GM23338 (cell line): Measurements from ENCODE around the gene KRTAP5-2. TPM values are rescaled to one million over a fixed set of nuclear protein-coding genes. Genes with fewer than 3 reads are reported as not detected.

ENCODE experiments used
- ATAC-seq: fragments of 200-7000 bp; cut with Tn5 transposase; 3 replicates; pipeline ENCODE4 v1.9.1; 2020
- DNase-seq: peaks from one replicate; pipeline ENCODE4 v3.0.0-alpha.2; 2015; ENCODE audit warnings: low spot score
- H2AFZ ChIP-seq: fragments of 200-600 bp; sonication (generic); 2 replicates; pipeline ENCODE4 v1.8.0; 2016; ENCODE audit warnings: antibody characterized with exemption, mild to moderate bottlenecking, moderate library complexity
- H3F3A ChIP-seq: fragments of 200-600 bp; sonication (generic); replicated peaks from 2 replicates; pipeline ENCODE4 v1.8.0; 2017; ENCODE audit warnings: antibody characterized with exemption, mixed run types, low read depth
- H3K27ac ChIP-seq: fragments of 200-600 bp; sonication (generic); 2 replicates; pipeline ENCODE4 v1.6.1; 2016; ENCODE audit warnings: low read depth
- H3K27me3 ChIP-seq: fragments of 200-600 bp; sonication (generic); 2 replicates; pipeline ENCODE4 v1.8.0; 2016; ENCODE audit warnings: mild to moderate bottlenecking, mixed run types, moderate library complexity; ENCODE audit not compliant: insufficient read depth
- H3K36me3 ChIP-seq: fragments of 200-600 bp; sonication (generic); 2 replicates; pipeline ENCODE4 v1.8.0; 2016; ENCODE audit warnings: mild to moderate bottlenecking; ENCODE audit not compliant: insufficient read depth
- H3K4me1 ChIP-seq: fragments of 200-600 bp; sonication (generic); 2 replicates; pipeline ENCODE4 v1.8.0; 2016; ENCODE audit warnings: mild to moderate bottlenecking, moderate library complexity; ENCODE audit not compliant: insufficient read depth
- H3K4me2 ChIP-seq: fragments of 200-600 bp; sonication (generic); 2 replicates; pipeline ENCODE4 v1.7.1; 2017; ENCODE audit warnings: mixed run types
- H3K4me3 ChIP-seq: fragments of 200-600 bp; sonication (generic); 2 replicates; pipeline ENCODE4 v1.6.1; 2016; ENCODE audit warnings: mixed run types
- H3K79me2 ChIP-seq: fragments of 200-600 bp; sonication (generic); replicated peaks from 2 replicates; pipeline ENCODE4 v1.8.0; 2017; ENCODE audit warnings: mild to moderate bottlenecking; ENCODE audit not compliant: insufficient read depth
- H3K9me2 ChIP-seq: fragments of 200-600 bp; sonication (generic); 2 replicates; pipeline ENCODE4 v1.8.0; 2017; ENCODE audit not compliant: insufficient read depth
- H4K20me1 ChIP-seq: fragments of 200-600 bp; sonication (generic); replicated peaks from 2 replicates; pipeline ENCODE4 v1.8.0; 2017; ENCODE audit warnings: mild to moderate bottlenecking; ENCODE audit not compliant: insufficient read depth
- H3K27ac Mint-ChIP-seq: 2 replicates; pipeline ENCODE4 v1.8.0; 2020; ENCODE audit warnings: inconsistent platforms, mild to moderate bottlenecking, moderate library complexity, mixed read lengths
- H3K27me3 Mint-ChIP-seq: 3 replicates; pipeline ENCODE4 v1.8.0; 2022; ENCODE audit warnings: low read depth, mild to moderate bottlenecking, moderate library complexity, mixed read lengths, inconsistent platforms; ENCODE audit not compliant: insufficient read depth, poor library complexity
- H3K36me3 Mint-ChIP-seq: 3 replicates; pipeline ENCODE4 v1.8.0; 2021; ENCODE audit warnings: low read depth, mild to moderate bottlenecking, inconsistent platforms, moderate library complexity, mixed read lengths
- H3K4me1 Mint-ChIP-seq: 3 replicates; pipeline ENCODE4 v1.8.0; 2020; ENCODE audit warnings: mild to moderate bottlenecking, inconsistent platforms, mixed read lengths
- H3K4me3 Mint-ChIP-seq: 3 replicates; pipeline ENCODE4 v1.8.0; 2021; ENCODE audit warnings: moderate library complexity, mild to moderate bottlenecking, inconsistent platforms, mixed read lengths
- H3K9me3 Mint-ChIP-seq: 3 replicates; pipeline ENCODE4 v1.8.0; 2020; ENCODE audit warnings: moderate library complexity, mild to moderate bottlenecking, inconsistent platforms, mixed read lengths
- CREB1 ChIP-seq: fragments of 250-450 bp; sonication (Bioruptor Pico); IDR thresholded peaks from 2 replicates; pipeline ENCODE4 v1.5.0; 2020; ENCODE audit warnings: low read depth, mild to moderate bottlenecking, moderate library complexity
- CTCF ChIP-seq, 2 experiments: fragments of 200-600 bp in 1 of 2; sonication (generic) in 1 of 2; conservative IDR thresholded peaks; 2 replicates each; pipeline versions ENCODE4 v1.5.1 to v1.6.1; 2016 to 2017; ENCODE audit warnings: antibody characterized with exemption in 2 of 2, low read depth in 2 of 2, mild to moderate bottlenecking in 2 of 2, moderate library complexity in 1 of 2
- ETS1 ChIP-seq: IDR thresholded peaks from 2 replicates; pipeline ENCODE4 v1.6.1; 2016; ENCODE audit warnings: antibody characterized with exemption
- EZH2 ChIP-seq: fragments of 200-600 bp; sonication (generic); IDR thresholded peaks from one replicate; pipeline ENCODE4 v1.8.0; 2017; ENCODE audit warnings: antibody characterized with exemption, mild to moderate bottlenecking, low read depth; ENCODE audit not compliant: unreplicated experiment
- JUNB ChIP-seq: IDR thresholded peaks from one replicate; pipeline ENCODE4 v1.6.1; 2016; ENCODE audit warnings: antibody characterized with exemption; ENCODE audit not compliant: unreplicated experiment
- POLR2AphosphoS5 ChIP-seq: IDR thresholded peaks from 2 replicates; pipeline ENCODE4 v1.6.1; 2016; ENCODE audit warnings: antibody characterized with exemption, low read depth
- REST ChIP-seq: IDR thresholded peaks from one replicate; pipeline ENCODE4 v1.6.1; 2018; ENCODE audit warnings: antibody characterized with exemption; ENCODE audit not compliant: unreplicated experiment
- STAT1 ChIP-seq: IDR thresholded peaks from one replicate; pipeline ENCODE4 v1.6.1; 2016; ENCODE audit warnings: antibody characterized with exemption; ENCODE audit not compliant: unreplicated experiment
- ZNF114 ChIP-seq: fragments of 250-450 bp; sonication (Bioruptor Pico); IDR thresholded peaks from 2 replicates; pipeline ENCODE4 v1.5.0; 2020; ENCODE audit warnings: mild to moderate bottlenecking, moderate library complexity
- ZNF331 ChIP-seq: fragments of 250-450 bp; sonication (Bioruptor Pico); IDR thresholded peaks from 2 replicates; pipeline ENCODE4 v1.5.0; 2020; ENCODE audit warnings: low read depth, mild to moderate bottlenecking, moderate library complexity
- polyA plus RNA-seq: library from polyadenylated mRNA; unstranded; fragments of >200 nt; fragmentation: Nextera tagmentation; extraction: Ambion mirVana; gene quantifications from 2 replicates; pipeline ENCODE4 v1.2.1, GENCODE V29; 2016
- total RNA-seq: library from RNA; depleted of rRNA; stranded (reverse); fragments of >200 nt; shearing (Covaris generic); gene quantifications from 2 replicates; pipeline ENCODE4 v1.2.3, GENCODE V29; 2014

The KRTAP5-2 gene
- total and polyA plus RNA-seq, 2 experiments from 2014 or later, result not detected

GRCh38 chr11:1559111-1559951 lies 38.8 kb downstream of the KRTAP5-2 start:
- H3F3A ChIP-seq, result no peaks in the 10 kb centered on the region
- no peak overlapping the region for H2AFZ ChIP-seq
- H4K20me1 ChIP-seq, result no peaks in the 10 kb centered on the region
- no peak overlapping the region for H3K27ac Mint-ChIP-seq
- H3K4me1 ChIP-seq, result peaks cover 35% of the 10 kb centered on the region
- H3K4me3 ChIP-seq, result peak overlapping the region; percentile 20; the same call in 1 of the 2 replicates
- H3K9me2 ChIP-seq, result no peaks in the 10 kb centered on the region
- H3K4me2 ChIP-seq, result peak overlapping the region; percentile 76
- H3K79me2 ChIP-seq, result no peaks in the 10 kb centered on the region
- peak; percentile 84 for DNase-seq
- no peaks in the 10 kb centered on the region for H3K36me3 ChIP-seq
- H3K36me3 Mint-ChIP-seq, result no peaks in the 10 kb centered on the region
- no peak for TF ChIP-seq EZH2
- peak; percentile 41; the same call in 1 of the 2 replicates for TF ChIP-seq CREB1 (CRISPR knock-in tag)
- peaks cover 24% of the 10 kb centered on the region for H3K4me1 Mint-ChIP-seq
- peaks cover 39% of the 10 kb centered on the region for H3K27me3 ChIP-seq
- peaks cover 51% of the 10 kb centered on the region for H3K27me3 Mint-ChIP-seq
- H3K4me3 Mint-ChIP-seq, result 0 out of 3 replicates have a peak overlapping the region, but pooled peaks have one; percentile 14
- H3K9me3 Mint-ChIP-seq, result no peaks in the 10 kb centered on the region
- no peak overlapping the region for H3K27ac ChIP-seq
- peak; percentile 61 for ATAC-seq

GRCh38 chr11:1558775-1559110 lies 39.4 kb downstream of the KRTAP5-2 start:
- H3K27ac Mint-ChIP-seq, result no peak overlapping the region
- Histone ChIP-seq H2AFZ (no peak overlapping the region), H3K4me1 (peaks cover 31% of the 10 kb centered on the region), H3K9me2 (no peaks in the 10 kb centered on the region), H3K36me3 (no peaks in the 10 kb centered on the region), H3K27ac (no peak overlapping the region), H4K20me1 (no peaks in the 10 kb centered on the region), H3K27me3 (peaks cover 43% of the 10 kb centered on the region), H3K79me2 (no peaks in the 10 kb centered on the region), H3K4me2 (peak overlapping the region; percentile 76), H3F3A (no peaks in the 10 kb centered on the region), H3K4me3 (peak overlapping the region; percentile 20; the same call in 1 of the 2 replicates)
- peaks cover 55% of the 10 kb centered on the region for H3K27me3 Mint-ChIP-seq
- H3K9me3 Mint-ChIP-seq, result no peaks in the 10 kb centered on the region
- DNase-seq (no peak), ATAC-seq (no peak)
- H3K4me1 Mint-ChIP-seq, result peaks cover 30% of the 10 kb centered on the region
- 0 out of 3 replicates have a peak overlapping the region, but pooled peaks have one; percentile 14 for H3K4me3 Mint-ChIP-seq
- H3K36me3 Mint-ChIP-seq, result no peaks in the 10 kb centered on the region
- TF ChIP-seq EZH2 (no peak), STAT1 (no peak), ETS1 (no peak), POLR2AphosphoS5 (no peak), ZNF331 (CRISPR knock-in tag) (no peak), JUNB (no peak), ZNF114 (CRISPR knock-in tag) (no peak), CTCF (conservative IDR thresholded peaks at IDR 0.05; ENCODE audit: low read depth in 2 of 2) (no peak), REST (no peak)
